ENCODE measurements around the gene N4BP2. TPM values are rescaled to one million over a fixed set of nuclear protein-coding genes. Genes with fewer than 3 reads are reported as not detected.
"Not testable (repeated sequence)": the region's sequence is repeated elsewhere in the genome, so short reads cannot be mapped to it uniquely, and the experiment has no call there.

The N4BP2 gene
- total RNA-seq, 1 donor from 2014 or later, result 11.9 TPM

DNA sequence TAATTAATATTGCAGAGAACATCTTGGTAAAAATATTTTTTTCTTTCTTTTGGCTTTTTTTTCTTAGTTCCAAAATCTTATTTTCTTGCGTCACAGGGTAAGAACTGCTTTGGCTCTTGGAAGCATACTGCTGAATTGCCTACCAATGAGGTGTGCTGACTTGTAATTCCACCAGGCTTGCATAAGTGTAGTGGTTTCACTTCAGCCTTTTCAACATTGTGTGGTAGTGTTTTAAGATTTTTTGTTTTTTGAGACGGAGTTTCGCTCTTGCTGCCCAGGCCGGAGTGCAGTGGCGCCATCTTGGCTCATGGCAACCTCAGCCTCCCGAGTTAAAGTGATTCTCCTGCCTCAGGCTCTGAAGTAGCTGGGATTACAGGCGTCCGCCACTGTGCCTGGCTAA is 42.4 kb downstream of the N4BP2 start:
- TF ChIP-seq, protein P1, sequence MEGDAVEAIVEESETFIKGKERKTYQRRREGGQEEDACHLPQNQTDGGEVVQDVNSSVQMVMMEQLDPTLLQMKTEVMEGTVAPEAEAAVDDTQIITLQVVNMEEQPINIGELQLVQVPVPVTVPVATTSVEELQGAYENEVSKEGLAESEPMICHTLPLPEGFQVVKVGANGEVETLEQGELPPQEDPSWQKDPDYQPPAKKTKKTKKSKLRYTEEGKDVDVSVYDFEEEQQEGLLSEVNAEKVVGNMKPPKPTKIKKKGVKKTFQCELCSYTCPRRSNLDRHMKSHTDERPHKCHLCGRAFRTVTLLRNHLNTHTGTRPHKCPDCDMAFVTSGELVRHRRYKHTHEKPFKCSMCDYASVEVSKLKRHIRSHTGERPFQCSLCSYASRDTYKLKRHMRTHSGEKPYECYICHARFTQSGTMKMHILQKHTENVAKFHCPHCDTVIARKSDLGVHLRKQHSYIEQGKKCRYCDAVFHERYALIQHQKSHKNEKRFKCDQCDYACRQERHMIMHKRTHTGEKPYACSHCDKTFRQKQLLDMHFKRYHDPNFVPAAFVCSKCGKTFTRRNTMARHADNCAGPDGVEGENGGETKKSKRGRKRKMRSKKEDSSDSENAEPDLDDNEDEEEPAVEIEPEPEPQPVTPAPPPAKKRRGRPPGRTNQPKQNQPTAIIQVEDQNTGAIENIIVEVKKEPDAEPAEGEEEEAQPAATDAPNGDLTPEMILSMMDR (IDR thresholded peaks at IDR 0.05; ENCODE audit: insufficient read depth, low read length, poor library complexity, severe bottlenecking), result no peak
- no peaks in the 10 kb centered on the region for H3K36me3 ChIP-seq (ENCODE audit: control insufficient read depth, insufficient read depth, low read length)
- DNase-seq (ENCODE audit: low read depth), result no peak
- no peak overlapping the region for H3K4me3 ChIP-seq (ENCODE audit: low read depth, low read length)
- H3K27me3 ChIP-seq (ENCODE audit: control insufficient read depth, insufficient read depth, low read length), result no peaks in the 10 kb centered on the region

DNA sequence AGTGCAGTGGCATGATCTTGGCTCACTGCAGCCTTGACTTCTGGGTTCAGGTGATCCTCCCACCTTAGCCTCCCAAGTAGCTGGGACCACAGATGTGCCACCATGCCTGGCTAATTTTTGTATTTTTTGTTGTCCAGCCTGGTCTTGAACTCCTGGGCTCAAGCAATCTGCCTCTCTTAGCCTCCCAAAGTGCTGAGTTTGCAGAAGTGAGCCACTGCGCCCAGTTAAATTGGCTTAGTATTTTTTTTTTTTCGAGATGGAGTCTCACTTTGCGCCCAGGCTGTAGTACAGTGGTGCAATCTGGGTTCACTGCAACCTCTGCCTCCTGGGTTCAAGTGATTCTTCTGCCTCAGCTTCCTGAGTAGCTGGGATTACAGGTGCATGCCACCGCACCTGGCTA is 50.5 kb downstream of the N4BP2 start:
- not testable (repeated sequence) for DNase-seq (ENCODE audit: low read depth); H3K4me3 ChIP-seq (ENCODE audit: low read depth, low read length); H3K27me3 ChIP-seq (ENCODE audit: control insufficient read depth, insufficient read depth, low read length); H3K36me3 ChIP-seq (ENCODE audit: control insufficient read depth, insufficient read depth, low read length)

DNA sequence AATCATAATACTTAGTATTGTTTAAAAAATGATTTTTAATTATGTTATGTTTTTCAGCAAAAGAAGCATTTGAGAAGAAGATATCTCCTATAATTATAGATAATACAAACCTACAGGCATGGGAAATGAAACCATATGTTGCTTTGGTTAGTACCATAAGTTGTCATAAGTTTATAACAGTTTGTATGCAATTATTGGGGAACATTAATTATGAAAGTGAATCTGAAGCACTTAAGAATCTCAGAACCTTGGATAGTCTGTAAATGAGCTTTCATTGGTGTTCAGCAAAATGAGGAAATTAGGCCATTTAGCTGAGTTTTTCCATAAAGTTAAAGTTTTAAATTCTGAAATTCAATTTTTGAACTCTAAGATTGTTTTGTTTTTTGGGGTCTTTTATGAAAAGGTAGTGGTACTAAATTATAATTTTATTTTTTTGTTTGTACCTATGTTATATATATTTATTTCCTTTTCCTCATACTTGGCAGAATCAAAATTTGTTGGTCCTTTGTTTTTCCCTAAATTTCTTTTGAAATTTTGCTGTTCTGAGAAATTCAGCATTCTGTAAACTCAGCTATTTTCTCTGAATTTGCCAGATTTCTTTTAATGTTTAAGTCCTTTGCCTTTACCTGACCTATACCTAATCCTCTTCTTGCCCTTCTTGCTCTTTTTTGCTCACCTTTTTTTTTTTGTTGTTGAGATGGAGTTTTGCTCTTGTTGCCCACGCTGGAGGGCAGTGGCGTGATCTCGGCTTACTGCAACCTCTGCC is 55.6 kb downstream of the N4BP2 start:
- TF ChIP-seq, protein P1 (IDR thresholded peaks at IDR 0.05; ENCODE audit: insufficient read depth, low read length, poor library complexity, severe bottlenecking), result no peak
- no peak for DNase-seq (ENCODE audit: low read depth)
- no peak overlapping the region for H3K4me3 ChIP-seq (ENCODE audit: low read depth, low read length)
- no peaks in the 10 kb centered on the region for H3K36me3 ChIP-seq (ENCODE audit: control insufficient read depth, insufficient read depth, low read length)
- no peaks in the 10 kb centered on the region for H3K27me3 ChIP-seq (ENCODE audit: control insufficient read depth, insufficient read depth, low read length)

DNA sequence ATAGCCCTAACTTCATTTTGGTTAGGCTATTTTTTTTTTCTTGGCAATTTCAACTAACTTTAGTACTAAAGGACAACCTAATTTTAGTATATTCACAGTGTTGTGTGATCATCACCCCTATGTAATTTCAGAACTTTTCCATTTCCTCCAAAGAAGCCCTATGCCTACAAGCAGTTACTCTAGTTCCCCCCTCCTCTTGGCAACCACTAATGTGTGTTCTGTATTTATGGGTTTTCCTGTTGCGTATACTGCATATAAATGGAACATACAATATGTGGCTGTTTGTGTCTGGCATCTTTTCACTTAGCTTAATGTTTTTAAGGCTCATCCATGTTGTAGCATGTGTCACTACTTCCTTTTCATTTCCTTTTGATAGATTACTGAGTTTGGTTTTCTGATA is 57.6 kb downstream of the N4BP2 start:
- TF ChIP-seq, protein P1 (IDR thresholded peaks at IDR 0.05; ENCODE audit: insufficient read depth, low read length, poor library complexity, severe bottlenecking), result no peak
- Histone ChIP-seq H3K4me3 (ENCODE audit: low read depth, low read length) (no peak overlapping the region), H3K27me3 (ENCODE audit: control insufficient read depth, insufficient read depth, low read length) (no peaks in the 10 kb centered on the region), H3K36me3 (ENCODE audit: control insufficient read depth, insufficient read depth, low read length) (no peaks in the 10 kb centered on the region)
- no peak for DNase-seq (ENCODE audit: low read depth)

DNA sequence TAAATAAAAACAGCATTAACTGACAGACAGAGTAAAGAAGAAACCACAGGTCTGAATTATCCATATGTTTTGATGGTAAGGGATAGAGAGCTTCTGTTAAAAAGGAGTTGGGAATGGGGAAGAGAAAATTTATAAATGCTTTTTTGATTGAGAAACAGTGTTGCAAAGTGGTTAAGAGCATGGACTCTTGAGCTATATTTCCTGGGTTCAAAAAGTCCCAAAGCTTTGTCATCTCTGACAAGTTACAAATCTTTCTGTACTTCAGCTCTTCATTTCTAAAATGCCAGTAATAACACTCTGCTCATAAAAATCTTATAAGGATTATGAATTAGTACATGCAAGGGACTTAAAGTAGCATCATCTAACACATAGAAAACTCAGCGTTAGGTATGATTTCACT is 62.2 kb downstream of the N4BP2 start:
- TF ChIP-seq, protein P1 (IDR thresholded peaks at IDR 0.05; ENCODE audit: insufficient read depth, low read length, poor library complexity, severe bottlenecking), result no peak
- DNase-seq (ENCODE audit: low read depth), result no peak
- Histone ChIP-seq H3K4me3 (ENCODE audit: low read depth, low read length) (no peak overlapping the region), H3K27me3 (ENCODE audit: control insufficient read depth, insufficient read depth, low read length) (no peaks in the 10 kb centered on the region), H3K36me3 (ENCODE audit: control insufficient read depth, insufficient read depth, low read length) (peaks cover 1% of the 10 kb centered on the region)

DNA sequence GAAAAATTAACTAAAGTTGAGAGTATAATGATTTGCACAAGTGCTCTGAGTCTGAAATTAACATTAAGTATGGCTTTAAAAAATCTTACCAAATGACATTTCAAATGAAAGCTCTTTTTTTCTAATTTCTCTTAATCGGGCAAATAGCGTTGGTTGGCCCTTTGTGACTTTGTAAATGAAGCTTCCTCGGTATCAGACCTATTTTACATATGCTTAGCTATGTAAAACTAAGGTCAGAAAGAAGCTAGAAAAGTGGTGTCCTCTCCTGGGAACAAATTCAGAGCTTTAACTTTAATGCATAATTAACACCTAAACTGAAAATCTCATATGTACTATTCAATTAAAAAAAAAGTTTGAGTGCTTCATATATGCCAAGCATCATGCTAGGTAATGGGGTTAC is 62.7 kb downstream of the N4BP2 start:
- TF ChIP-seq, protein P1 (IDR thresholded peaks at IDR 0.05; ENCODE audit: insufficient read depth, low read length, poor library complexity, severe bottlenecking), result no peak
- Histone ChIP-seq H3K36me3 (ENCODE audit: control insufficient read depth, insufficient read depth, low read length) (peaks cover 1% of the 10 kb centered on the region), H3K4me3 (ENCODE audit: low read depth, low read length) (no peak overlapping the region), H3K27me3 (ENCODE audit: control insufficient read depth, insufficient read depth, low read length) (no peaks in the 10 kb centered on the region)
- DNase-seq (ENCODE audit: low read depth), result no peak

All from kidney epithelial cell (primary cell).